Stimulated activated naive CD4-positive, alpha-beta T cell (primary cell): ENCODE results near the gene MUC5AC.

Source experiments
- DNase-seq, 6 experiments: peaks; one replicate each; lab custom pipeline; 2025; lab: John Stamatoyannopoulos, UW

Gene MUC5AC

GRCh38 chr11:1226226-1226985, 68.7 kb downstream of the MUC5AC start:
- DNase-seq: no peak

DNA sequence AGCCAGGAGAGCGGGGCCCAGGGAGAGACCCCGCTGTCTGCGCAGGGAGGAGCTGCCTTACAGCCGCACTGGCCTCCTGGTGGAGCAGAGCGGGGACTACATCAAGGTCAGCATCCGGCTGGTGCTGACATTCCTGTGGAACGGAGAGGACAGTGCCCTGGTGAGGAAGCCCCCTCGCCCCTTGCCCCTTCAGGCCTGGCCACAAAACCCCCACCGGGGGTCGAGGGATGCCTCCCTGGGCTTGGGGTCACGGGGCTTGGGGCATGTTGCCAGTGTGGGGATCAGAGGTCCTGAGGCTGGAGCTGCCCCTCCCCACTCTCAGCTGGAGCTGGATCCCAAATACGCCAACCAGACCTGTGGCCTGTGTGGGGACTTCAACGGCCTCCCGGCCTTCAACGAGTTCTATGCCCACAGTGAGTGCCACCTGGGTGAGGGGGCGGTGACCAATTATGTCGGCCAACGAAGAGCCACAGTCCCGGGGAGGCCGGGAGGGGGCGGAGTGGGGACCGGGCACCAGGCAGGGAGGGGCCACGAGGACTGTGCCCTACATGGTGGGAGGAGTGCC, 69.3 kb downstream of the MUC5AC start:
- no peak for DNase-seq

DNA sequence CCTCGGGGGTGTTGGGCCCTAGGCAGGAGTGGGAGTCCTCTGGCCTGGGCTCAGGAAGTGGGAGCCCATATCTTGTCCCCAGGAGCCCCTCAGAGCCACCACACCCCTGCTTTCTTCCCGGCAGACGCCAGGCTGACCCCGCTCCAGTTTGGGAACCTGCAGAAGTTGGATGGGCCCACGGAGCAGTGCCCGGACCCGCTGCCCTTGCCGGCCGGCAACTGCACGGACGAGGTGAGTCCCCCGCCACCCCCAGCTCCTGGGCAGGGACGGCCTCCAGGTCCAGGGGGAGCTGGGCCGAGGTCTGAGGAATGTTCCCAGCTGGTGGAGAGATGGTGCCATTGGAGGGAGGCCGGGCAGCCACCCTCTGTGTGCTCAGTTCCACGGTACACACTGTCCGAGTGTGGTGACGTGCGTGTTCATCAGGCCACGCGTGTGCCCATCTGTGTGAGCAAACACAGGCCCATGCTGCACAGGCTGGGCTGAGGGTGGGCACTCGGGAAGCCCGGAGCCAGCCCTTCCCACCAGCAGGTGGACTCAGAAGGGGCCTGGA, 69.9 kb downstream of the MUC5AC start:
- no peak for DNase-seq

DNA sequence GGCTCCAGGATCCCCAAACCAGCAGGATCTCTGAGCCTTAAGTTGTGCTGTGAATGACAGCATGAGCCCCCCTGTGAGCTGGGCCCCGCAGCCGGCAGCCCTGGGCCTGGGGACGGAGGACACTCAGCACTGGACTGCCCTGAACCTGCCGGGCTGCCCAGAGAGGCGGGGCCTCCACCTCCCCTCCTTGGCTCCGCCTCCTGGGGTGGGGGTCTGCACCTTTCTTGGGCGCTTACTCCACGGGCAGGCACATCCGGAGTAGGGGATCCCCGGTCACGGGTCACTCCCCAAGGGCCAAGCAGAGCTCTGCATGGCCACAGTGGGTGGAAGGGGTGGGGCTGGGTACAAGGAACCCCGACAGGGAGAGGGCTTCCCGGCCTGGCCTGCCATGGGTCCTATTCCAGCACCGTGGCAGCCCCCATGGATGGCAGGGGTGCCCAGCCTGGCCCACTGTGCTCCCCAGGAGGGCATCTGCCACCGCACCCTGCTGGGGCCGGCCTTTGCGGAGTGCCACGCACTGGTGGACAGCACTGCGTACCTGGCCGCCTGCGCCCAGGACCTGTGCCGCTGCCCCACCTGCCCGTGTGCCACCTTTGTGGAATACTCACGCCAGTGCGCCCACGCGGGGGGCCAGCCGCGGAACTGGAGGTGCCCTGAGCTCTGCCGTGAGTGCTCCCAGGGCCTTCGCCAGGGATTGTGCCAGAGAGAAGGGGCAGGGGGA, 70.5 kb downstream of the MUC5AC start:
- DNase-seq: no peak

DNA sequence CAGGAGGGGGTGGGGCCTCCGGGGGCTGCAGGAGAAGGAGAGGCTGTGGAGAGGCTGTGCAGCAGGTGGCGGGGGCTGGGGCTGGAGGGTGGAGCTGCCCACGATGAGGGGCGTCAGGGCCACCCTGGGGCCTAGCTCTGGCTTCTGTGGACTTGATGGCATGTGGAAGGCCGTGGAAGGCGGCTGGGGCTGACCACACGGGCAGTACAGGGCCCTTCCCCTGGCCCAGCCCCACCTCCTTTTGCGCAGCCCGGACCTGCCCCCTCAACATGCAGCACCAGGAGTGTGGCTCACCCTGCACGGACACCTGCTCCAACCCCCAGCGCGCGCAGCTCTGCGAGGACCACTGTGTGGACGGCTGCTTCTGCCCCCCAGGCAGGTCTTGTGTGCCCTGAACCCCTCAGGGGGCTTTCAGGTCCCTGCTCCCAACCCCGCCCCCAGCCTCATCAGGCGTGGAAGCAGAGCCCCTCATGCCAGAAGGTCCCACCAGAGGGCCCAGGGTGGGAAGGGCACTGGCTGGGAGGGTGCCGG, 71.2 kb downstream of the MUC5AC start:
- DNase-seq: no peak

DNA sequence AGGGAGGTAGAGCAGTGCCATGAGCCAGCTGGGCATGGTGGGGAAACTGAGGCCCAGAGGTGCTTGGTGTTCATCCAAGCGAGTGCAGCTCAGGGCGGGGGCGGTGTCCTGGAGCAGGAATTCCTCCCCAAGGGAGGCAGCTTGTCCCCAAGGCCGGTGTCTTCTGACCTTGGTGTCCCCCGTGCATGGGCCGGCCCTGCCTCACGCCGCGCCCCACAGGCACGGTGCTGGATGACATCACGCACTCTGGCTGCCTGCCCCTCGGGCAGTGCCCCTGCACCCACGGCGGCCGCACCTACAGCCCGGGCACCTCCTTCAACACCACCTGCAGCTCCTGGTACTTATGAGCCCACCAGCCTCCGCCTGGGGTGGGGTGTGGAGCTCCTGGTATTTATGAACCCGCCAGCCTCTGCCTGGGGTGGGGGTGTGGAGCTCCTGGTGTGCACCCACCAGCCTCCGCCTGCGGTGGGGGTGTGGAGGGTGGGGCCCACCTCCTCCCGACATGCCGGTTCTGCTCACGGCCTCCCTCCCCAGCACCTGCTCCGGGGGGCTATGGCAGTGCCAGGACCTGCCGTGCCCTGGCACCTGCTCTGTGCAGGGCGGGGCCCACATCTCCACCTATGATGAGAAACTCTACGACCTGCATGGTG, 71.8 kb downstream of the MUC5AC start:
- DNase-seq: no peak

- no peak for DNase-seq
Observed at GRCh38 chr11:1230121-1230455, 72.3 kb downstream of the MUC5AC start.

DNA sequence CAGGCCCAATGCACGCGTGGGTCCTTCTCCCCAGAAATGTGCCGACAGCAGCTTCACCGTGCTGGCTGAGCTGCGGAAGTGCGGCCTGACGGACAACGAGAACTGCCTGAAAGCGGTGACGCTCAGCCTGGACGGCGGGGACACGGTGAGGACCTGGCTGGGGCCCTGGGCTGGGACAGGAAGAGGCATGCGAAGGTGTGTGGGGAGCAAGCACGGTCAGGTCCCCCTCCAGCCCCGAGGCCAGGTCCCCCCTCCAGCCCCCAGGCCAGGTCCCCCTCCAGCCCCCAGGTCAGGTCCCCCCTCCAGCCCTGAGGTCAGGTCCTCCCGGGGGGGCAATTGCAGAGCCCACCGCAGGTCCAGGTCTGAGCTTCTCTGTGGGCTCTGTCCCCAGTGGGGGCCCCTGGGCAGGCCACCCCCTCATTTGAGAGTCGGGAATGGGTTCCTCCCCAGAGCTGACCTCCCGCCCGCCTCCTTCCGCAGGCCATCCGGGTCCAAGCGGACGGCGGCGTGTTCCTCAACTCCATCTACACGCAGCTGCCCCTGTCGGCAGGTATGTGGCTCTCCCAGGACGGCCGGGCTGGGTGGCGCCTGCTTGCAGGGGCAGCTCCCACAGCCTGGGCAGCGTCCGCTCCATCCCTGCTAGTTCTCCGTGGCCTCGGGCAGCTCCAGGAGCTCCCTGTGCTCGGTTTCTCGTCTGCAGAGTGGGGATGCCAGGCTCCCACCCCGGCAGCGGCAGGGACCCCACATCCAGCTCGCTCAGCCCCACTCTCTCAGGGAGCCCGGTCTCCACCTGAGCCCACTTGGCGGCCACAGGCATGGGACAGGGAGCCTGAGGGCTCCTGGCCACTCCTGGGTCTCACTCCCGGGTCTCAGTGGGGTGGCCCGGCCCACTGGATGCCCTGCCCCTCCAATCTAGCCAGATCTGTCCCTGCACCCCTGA, 73.0 kb downstream of the MUC5AC start:
- no peak for DNase-seq

DNA sequence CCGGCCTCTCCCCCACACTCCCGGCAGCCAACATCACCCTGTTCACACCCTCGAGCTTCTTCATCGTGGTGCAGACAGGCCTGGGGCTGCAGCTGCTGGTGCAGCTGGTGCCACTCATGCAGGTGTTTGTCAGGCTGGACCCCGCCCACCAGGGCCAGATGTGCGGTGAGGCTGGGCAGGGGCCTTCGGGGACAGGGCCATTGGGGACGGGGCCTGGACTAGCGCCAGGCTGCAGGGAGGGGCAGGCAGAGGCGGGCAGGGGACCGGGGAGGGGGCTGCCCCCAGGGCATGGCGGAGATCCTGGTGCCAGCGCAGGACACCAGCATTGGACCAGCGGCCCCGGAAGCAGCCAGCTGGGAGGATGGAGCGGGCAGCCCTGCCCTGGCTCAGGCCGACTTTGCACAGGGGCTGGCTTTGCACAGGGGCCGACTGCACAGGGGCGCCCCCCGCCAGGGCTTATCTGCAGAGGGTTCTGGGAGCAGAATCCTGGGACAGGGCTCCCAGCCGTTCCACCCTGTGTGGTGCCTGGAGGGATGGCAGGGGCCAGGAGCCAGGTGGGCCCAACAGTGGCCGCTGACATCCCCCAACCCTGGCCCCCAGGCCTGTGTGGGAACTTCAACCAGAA, 73.8 kb downstream of the MUC5AC start:
- DNase-seq: no peak

DNA sequence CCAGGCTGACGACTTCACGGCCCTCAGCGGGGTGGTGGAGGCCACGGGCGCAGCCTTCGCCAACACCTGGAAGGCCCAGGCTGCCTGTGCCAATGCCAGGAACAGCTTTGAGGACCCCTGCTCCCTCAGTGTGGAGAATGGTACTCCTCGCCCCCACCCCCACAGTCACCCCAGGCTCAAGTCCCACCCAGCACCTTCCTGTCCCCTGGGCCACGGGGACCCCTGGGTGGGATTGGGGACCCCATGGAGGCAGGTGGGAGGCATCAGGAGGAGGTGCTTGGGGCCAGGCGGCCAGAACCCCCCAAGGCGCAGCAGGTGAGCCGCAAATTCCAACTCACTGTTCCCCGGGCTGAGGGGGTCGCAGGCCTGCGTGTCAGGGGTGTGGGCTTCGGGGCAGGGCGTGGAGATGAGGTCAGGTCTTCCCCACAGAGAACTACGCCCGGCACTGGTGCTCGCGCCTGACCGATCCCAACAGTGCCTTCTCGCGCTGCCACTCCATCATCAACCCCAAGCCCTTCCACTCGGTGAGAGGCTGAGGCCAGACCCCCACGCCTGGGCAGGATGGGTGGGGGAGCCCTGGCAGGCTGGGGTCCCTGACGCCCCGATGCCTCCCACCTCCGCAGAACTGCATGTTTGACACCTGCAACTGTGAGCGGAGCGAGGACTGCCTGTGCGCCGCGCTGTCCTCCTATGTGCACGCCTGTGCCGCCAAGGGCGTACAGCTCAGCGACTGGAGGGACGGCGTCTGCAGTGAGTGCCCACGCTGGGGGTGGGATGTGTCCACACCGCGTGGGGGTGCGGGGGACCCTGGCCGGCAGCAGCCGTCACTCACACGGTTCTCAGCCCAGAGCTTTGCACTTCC, 74.5 kb downstream of the MUC5AC start:
- DNase-seq: no peak

DNA sequence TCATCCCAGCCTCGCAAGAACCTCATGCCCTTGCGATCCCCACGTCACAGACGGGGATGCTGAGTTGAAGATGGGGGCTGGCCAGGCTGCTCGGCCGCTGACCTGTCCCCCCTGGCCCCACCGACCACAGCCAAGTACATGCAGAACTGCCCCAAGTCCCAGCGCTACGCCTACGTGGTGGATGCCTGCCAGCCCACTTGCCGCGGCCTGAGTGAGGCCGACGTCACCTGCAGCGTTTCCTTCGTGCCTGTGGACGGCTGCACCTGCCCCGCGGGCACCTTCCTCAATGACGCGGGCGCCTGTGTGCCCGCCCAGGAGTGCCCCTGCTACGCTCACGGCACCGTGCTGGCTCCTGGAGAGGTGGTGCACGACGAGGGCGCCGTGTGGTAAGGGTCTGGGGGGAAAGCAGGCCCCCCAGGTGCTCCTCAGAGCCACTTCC, 75.1 kb downstream of the MUC5AC start:
- no peak for DNase-seq

DNA sequence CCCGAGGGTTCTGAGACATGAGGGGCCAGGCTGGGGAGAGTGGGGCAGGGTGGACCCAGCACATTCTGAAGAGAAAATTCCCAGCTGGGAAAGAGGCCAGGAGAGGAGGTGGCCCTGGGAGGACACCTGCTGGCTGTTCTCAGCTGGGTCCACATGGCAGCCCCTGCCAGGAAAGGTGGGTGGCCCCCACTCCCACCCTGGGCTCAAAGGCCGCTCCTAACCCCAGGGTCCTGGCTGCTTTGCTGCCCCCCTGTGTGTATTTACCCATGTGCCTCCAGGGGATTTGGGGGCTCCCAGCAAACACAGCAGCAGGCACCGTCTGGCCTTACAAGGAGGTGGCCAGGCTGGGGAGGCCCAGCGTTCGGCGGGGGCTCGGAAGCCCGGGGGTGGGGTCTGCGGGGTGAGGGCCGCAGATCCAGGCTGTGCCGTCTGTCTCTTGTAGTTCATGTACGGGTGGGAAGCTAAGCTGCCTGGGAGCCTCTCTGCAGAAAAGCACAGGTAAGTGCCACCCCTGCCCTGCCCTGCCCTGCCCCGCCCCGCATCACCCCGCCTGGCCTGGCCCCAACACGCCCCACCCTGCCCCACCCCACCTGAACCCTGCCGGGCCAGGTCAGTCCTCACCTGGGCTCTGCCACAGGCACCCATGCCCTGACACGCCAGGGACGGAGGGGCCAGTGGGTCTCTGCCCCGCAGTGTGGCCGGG, 75.7 kb downstream of the MUC5AC start:
- DNase-seq: no peak

DNA sequence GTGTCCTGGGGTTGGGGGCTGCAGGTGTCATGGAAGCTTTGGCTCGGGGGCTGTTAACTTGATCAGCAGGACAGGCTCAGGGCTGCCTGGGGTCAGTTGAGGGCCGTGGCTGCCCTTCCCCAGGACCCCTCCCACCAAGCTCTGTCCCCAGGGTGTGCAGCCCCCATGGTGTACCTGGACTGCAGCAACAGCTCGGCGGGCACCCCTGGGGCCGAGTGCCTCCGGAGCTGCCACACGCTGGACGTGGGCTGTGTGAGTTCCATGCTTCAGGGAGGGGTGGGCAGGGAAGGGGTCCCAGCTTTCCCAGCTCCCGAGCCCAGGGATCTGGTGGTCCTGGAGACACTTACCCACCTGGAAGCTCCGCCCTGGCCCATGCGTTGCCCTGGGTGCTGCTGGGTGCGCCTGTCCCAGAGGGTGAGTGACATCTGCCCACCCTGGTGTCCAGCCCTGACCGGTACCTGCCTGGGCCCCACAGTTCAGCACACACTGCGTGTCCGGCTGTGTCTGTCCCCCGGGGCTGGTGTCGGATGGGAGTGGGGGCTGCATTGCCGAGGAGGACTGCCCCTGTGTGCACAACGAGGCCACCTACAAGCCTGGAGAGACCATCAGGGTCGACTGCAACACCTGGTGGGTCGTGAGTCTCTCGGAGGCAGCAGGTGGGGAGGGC, 76.4 kb downstream of the MUC5AC start:
- DNase-seq: no peak

DNA sequence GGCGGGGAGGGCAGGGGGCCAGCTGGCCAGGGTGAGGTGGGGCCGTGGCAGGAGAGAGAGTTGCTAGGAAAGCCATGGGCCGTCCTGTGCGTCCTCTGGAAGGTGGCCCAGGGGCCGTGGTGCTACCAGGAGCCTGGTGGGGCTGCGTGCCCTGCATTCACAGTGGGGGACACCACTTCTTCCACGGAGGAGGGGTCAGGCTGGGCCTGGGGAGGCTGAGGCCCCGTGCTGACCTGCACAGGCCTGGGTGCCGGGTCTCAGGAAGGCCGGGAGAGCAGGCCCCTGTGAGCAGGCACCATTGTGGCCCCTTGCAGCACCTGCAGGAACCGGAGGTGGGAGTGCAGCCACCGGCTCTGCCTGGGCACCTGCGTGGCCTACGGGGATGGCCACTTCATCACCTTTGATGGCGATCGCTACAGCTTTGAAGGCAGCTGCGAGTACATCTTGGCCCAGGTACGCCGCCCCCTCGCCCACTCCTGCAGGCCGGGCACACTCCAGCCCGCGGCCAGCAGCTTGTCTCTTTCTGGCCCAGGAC, 77.1 kb downstream of the MUC5AC start:
- DNase-seq: no peak

DNA sequence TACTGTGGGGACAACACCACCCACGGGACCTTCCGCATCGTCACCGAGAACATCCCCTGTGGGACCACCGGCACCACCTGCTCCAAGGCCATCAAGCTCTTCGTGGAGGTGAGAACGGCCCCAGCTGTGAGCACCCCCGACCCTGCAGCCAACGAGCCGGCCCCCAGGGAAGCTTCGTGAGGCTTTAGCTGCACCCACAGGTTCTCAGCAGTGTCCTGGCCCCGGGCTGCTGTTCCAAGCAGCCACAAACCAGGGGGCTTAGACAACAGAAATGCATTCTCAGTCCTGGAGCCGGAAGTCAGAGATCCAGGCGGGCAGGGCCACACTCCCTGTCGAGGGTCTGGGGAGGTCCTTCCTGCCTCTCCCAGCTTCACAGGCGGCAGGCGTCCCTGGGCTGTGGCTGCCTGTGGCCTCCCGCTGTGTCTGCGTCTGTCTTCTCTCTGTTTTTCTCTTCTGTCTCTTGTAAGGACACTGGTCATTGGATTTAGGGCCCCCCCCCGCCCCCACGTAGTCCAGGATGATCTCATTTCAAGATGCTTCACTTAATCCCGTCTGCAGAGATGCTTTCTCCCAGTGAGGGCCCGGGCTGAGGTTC, 77.7 kb downstream of the MUC5AC start:
- DNase-seq: no peak

DNA sequence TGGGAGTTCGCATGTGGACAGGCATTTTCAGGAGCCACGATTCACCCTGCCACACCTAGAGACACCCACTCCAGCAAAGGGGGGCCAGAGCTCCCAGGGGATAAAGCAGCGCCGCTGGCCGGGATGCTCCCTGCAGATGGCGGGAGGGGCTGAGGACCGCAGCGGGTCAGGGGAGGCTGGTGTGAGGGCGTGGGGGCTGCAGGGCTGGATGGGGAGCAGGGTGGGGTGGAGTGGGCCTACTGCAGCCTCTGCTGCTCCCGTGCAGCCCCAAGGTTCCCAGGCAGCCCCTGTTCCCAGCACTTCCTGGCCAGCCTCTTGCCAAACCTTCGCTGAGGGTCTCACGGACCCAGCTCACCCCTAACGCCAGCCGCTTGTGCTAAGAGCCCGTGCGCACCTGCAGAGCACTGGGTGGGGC, 78.2 kb downstream of the MUC5AC start:
- DNase-seq: no peak

DNA sequence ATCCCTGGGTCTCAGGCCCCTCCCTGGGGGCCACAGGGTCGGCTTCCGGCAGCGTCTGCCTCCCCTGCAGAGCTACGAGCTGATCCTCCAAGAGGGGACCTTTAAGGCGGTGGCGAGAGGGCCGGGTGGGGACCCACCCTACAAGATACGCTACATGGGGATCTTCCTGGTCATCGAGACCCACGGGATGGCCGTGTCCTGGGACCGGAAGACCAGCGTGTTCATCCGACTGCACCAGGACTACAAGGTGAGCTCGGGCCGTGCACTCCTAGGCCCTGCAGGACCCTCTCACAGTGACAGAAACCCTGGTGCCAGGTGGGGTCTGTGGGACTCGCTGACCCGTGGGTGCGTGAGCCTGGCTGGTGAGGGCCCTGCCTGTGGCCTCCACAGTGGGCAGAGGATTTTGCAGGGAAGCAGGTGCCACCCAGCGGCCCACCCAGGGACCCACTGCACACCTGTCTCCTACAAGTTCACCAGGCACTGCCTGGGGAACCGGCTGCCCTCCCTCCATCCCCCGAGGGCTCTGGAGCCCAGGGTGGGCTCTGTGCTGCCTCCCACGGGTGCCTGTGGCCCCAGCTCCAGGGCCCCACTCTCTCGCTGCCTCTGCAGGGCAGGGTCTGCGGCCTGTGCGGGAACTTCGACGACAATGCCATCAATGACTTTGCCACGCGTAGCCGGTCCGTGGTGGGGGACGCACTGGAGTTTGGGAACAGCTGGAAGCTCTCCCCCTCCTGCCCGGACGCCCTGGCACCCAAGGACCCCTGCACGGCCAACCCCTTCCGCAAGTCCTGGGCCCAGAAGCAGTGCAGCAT, 78.8 kb downstream of the MUC5AC start:
- no peak for DNase-seq
